Mammary epithelial cell (primary cell): ENCODE data around the gene ARHGAP42.

Experiments
- EZH2 ChIP-seq: IDR thresholded peaks from 2 replicates; pipeline ENCODE4 v1.6.1; 2012; ENCODE audit warnings: low read length, inconsistent platforms, borderline replicate concordance
- TF ChIP-seq, protein P1 (sequence below), 2 donors: IDR thresholded peaks in 1 of 2; conservative IDR thresholded peaks in 1 of 2; 2 replicates each; pipeline ENCODE4 v1.5.1; 2011 to 2012; ENCODE audit warnings: inconsistent platforms in 2 of 2, low read length in 2 of 2, mild to moderate bottlenecking in 2 of 2, control low read depth in 1 of 2, low read depth in 1 of 2; ENCODE audit not compliant: insufficient read depth in 1 of 2; ENCODE audit errors: extremely low read depth in 1 of 2

DNA sequence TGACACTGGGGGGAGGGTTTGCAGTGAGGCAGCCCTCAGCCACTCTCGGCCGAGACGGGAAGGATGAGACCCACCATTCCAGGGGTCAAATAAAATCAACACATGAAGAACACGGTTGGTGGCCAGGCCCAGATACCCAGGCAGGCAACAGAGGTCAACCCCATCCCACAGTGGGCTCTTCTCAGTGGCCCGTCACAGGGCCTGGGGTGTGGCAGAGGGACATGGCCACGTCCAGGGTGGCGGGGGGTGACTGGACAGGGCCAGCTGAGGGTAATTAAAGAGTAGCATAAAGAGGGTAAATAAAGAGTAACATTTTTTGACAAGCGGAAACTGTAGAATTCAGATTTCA, 188.4 kb downstream of the ARHGAP42 start:
- no peak for TF ChIP-seq EZH2
- TF ChIP-seq, protein P1, sequence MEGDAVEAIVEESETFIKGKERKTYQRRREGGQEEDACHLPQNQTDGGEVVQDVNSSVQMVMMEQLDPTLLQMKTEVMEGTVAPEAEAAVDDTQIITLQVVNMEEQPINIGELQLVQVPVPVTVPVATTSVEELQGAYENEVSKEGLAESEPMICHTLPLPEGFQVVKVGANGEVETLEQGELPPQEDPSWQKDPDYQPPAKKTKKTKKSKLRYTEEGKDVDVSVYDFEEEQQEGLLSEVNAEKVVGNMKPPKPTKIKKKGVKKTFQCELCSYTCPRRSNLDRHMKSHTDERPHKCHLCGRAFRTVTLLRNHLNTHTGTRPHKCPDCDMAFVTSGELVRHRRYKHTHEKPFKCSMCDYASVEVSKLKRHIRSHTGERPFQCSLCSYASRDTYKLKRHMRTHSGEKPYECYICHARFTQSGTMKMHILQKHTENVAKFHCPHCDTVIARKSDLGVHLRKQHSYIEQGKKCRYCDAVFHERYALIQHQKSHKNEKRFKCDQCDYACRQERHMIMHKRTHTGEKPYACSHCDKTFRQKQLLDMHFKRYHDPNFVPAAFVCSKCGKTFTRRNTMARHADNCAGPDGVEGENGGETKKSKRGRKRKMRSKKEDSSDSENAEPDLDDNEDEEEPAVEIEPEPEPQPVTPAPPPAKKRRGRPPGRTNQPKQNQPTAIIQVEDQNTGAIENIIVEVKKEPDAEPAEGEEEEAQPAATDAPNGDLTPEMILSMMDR (conservative IDR thresholded peaks at IDR 0.05 in 1 of 2, IDR thresholded peaks at IDR 0.05 in 1 of 2; ENCODE audit: extremely low read depth in 1 of 2, insufficient read depth in 1 of 2, low read depth in 1 of 2, low read length in 2 of 2): no peak
